SU-DHL-6 (cell line): Measurements from ENCODE around the gene IQCE.

Source experiments
- CTCF ChIP-seq: fragments of 200-600 bp; sonication (generic); IDR thresholded peaks from one replicate; pipeline ENCODE4 v1.5.1; 2017; ENCODE audit warnings: antibody characterized with exemption, mild to moderate bottlenecking, low read length, moderate library complexity; ENCODE audit not compliant: insufficient read depth, poor library complexity, severe bottlenecking
- EZH2phosphoT487 ChIP-seq: fragments of 200-600 bp; sonication (generic), shearing (Covaris generic); conservative IDR thresholded peaks from 2 replicates; pipeline ENCODE4 v1.6.1; 2018; ENCODE audit warnings: mild to moderate bottlenecking, antibody characterized with exemption, low read length, moderate library complexity, mixed read lengths

GRCh38 chr7:2525658-2526630 is 32.8 kb upstream of the IQCE start:
- TF ChIP-seq CTCF: no peak
- TF ChIP-seq EZH2phosphoT487: no peak
